ENCODE results near the gene MEPE.

- TF ChIP-seq CTCF (IDR thresholded peaks at IDR 0.05 in 8 of 11, conservative IDR thresholded peaks at IDR 0.05 in 3 of 11) (no peak), POLR2A (IDR thresholded peaks at IDR 0.05) (no peak), POLR2AphosphoS5 (IDR thresholded peaks at IDR 0.05) (no peak)
Observed at GRCh38 chr4:87865960-87866598, 33.3 kb downstream of the MEPE start.

Data from spleen (tissue), 7 donors.